Trophoblast cell (in vitro differentiated cells and primary cell): ENCODE results near the gene PRTG. TPM values are rescaled to one million over a fixed set of nuclear protein-coding genes. Genes with fewer than 3 reads are reported as not detected.

ENCODE experiments used
- DNase-seq, 2 donors: peaks; one replicate each; pipeline ENCODE4 v3.0.0-alpha.2; 2016
- H2AFZ ChIP-seq: 2 replicates; pipeline ENCODE4 v1.6.1; 2013; ENCODE audit warnings: low read length, moderate library complexity, mild to moderate bottlenecking; ENCODE audit not compliant: insufficient read depth, poor library complexity
- H2AK5ac ChIP-seq: 2 replicates; pipeline ENCODE4 v1.6.1; 2013; ENCODE audit warnings: mild to moderate bottlenecking, low read length
- H2BK120ac ChIP-seq: 2 replicates; pipeline ENCODE4 v1.6.1; 2013; ENCODE audit warnings: low read length, mild to moderate bottlenecking, moderate library complexity; ENCODE audit not compliant: insufficient read depth, poor library complexity
- H2BK12ac ChIP-seq: 2 replicates; pipeline ENCODE4 v1.6.1; 2013; ENCODE audit warnings: mild to moderate bottlenecking, low read length, moderate library complexity
- H2BK5ac ChIP-seq: 2 replicates; pipeline ENCODE4 v1.6.1; 2013; ENCODE audit warnings: low read length, low read depth, moderate library complexity, mild to moderate bottlenecking; ENCODE audit not compliant: poor library complexity
- H3K14ac ChIP-seq: 2 replicates; pipeline ENCODE4 v1.6.1; 2013; ENCODE audit warnings: mild to moderate bottlenecking, low read length
- H3K18ac ChIP-seq: 2 replicates; pipeline ENCODE4 v1.6.1; 2013; ENCODE audit warnings: mild to moderate bottlenecking, low read length
- H3K23ac ChIP-seq: 2 replicates; pipeline ENCODE4 v1.6.1; 2013; ENCODE audit warnings: low read length
- H3K27ac ChIP-seq: 2 replicates; pipeline ENCODE4 v1.5.1; 2013; ENCODE audit warnings: low read depth, mild to moderate bottlenecking, inconsistent platforms, low read length, moderate library complexity
- H3K27me3 ChIP-seq: 2 replicates; pipeline ENCODE4 v1.6.1; 2013; ENCODE audit warnings: inconsistent platforms, mild to moderate bottlenecking, low read length, moderate library complexity; ENCODE audit not compliant: insufficient read depth
- H3K36me3 ChIP-seq, 2 experiments: 1 replicate in 1 of 2; 2 replicates in 1 of 2; pipeline ENCODE4 v1.6.1; 2013; ENCODE audit warnings: low read length in 2 of 2, mild to moderate bottlenecking in 2 of 2, moderate library complexity in 1 of 2; ENCODE audit not compliant: insufficient read depth in 2 of 2, control insufficient read depth in 1 of 2
- H3K4ac ChIP-seq: 2 replicates; pipeline ENCODE4 v1.6.1; 2013; ENCODE audit warnings: low read depth, mild to moderate bottlenecking, low read length, moderate library complexity
- H3K4me1 ChIP-seq, 2 experiments: 1 replicate in 1 of 2; 2 replicates in 1 of 2; pipeline ENCODE4 v1.6.1; 2013; ENCODE audit warnings: low read length in 2 of 2, mild to moderate bottlenecking in 2 of 2, moderate library complexity in 1 of 2; ENCODE audit not compliant: insufficient read depth in 2 of 2, control insufficient read depth in 1 of 2
- H3K4me2 ChIP-seq: 2 replicates; pipeline ENCODE4 v1.6.1; 2013; ENCODE audit warnings: inconsistent platforms, mild to moderate bottlenecking, low read length, moderate library complexity
- H3K4me3 ChIP-seq: 2 replicates; pipeline ENCODE4 v1.5.1; 2013; ENCODE audit warnings: mild to moderate bottlenecking, low read depth, low read length, inconsistent platforms
- H3K79me1 ChIP-seq: one replicate; pipeline ENCODE4 v1.6.1; 2013; ENCODE audit warnings: low read length
- H3K79me2 ChIP-seq: 2 replicates; pipeline ENCODE4 v1.6.1; 2013; ENCODE audit warnings: low read length, mild to moderate bottlenecking; ENCODE audit not compliant: control insufficient read depth, insufficient read depth, poor library complexity
- H3K9ac ChIP-seq: 2 replicates; pipeline ENCODE4 v1.6.1; 2013; ENCODE audit warnings: mild to moderate bottlenecking, low read length
- H3K9me3 ChIP-seq: 2 replicates; pipeline ENCODE4 v1.6.1; 2013; ENCODE audit warnings: low read depth, mild to moderate bottlenecking, control low read depth, inconsistent platforms, low read length; ENCODE audit not compliant: insufficient read depth
- H4K12ac ChIP-seq: 2 replicates; pipeline ENCODE4 v1.6.1; 2013; ENCODE audit warnings: low read depth, mild to moderate bottlenecking, low read length, moderate library complexity
- H4K8ac ChIP-seq: 2 replicates; pipeline ENCODE4 v1.6.1; 2013; ENCODE audit warnings: low read depth, mild to moderate bottlenecking, low read length, moderate library complexity
- H4K91ac ChIP-seq: one replicate; pipeline ENCODE4 v1.6.1; 2013; ENCODE audit warnings: low read depth, mild to moderate bottlenecking, low read length, moderate library complexity
- WGBS: extraction: QIAGEN DNeasy Blood & Tissue Kit; methylation state at CpG from one replicate; pipeline ENCODE4 v1.1.7; 2013; ENCODE audit warnings: missing lambda C conversion rate; ENCODE audit not compliant: insufficient read length, insufficient coverage; ENCODE audit errors: extremely low coverage; 5-methylcytosine and 5-hydroxymethylcytosine counted together
- polyA plus RNA-seq: library from polyadenylated mRNA; stranded (reverse); fragments of 200-250 nt; gene quantifications from 2 replicates; pipeline ENCODE4 v1.2.3, GENCODE V29; 2013

The PRTG gene, protein sequence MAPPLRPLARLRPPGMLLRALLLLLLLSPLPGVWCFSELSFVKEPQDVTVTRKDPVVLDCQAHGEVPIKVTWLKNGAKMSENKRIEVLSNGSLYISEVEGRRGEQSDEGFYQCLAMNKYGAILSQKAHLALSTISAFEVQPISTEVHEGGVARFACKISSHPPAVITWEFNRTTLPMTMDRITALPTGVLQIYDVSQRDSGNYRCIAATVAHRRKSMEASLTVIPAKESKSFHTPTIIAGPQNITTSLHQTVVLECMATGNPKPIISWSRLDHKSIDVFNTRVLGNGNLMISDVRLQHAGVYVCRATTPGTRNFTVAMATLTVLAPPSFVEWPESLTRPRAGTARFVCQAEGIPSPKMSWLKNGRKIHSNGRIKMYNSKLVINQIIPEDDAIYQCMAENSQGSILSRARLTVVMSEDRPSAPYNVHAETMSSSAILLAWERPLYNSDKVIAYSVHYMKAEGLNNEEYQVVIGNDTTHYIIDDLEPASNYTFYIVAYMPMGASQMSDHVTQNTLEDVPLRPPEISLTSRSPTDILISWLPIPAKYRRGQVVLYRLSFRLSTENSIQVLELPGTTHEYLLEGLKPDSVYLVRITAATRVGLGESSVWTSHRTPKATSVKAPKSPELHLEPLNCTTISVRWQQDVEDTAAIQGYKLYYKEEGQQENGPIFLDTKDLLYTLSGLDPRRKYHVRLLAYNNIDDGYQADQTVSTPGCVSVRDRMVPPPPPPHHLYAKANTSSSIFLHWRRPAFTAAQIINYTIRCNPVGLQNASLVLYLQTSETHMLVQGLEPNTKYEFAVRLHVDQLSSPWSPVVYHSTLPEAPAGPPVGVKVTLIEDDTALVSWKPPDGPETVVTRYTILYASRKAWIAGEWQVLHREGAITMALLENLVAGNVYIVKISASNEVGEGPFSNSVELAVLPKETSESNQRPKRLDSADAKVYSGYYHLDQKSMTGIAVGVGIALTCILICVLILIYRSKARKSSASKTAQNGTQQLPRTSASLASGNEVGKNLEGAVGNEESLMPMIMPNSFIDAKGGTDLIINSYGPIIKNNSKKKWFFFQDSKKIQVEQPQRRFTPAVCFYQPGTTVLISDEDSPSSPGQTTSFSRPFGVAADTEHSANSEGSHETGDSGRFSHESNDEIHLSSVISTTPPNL
- 78.9 and 95.7 TPM in 2 replicates for polyA plus RNA-seq

DNA sequence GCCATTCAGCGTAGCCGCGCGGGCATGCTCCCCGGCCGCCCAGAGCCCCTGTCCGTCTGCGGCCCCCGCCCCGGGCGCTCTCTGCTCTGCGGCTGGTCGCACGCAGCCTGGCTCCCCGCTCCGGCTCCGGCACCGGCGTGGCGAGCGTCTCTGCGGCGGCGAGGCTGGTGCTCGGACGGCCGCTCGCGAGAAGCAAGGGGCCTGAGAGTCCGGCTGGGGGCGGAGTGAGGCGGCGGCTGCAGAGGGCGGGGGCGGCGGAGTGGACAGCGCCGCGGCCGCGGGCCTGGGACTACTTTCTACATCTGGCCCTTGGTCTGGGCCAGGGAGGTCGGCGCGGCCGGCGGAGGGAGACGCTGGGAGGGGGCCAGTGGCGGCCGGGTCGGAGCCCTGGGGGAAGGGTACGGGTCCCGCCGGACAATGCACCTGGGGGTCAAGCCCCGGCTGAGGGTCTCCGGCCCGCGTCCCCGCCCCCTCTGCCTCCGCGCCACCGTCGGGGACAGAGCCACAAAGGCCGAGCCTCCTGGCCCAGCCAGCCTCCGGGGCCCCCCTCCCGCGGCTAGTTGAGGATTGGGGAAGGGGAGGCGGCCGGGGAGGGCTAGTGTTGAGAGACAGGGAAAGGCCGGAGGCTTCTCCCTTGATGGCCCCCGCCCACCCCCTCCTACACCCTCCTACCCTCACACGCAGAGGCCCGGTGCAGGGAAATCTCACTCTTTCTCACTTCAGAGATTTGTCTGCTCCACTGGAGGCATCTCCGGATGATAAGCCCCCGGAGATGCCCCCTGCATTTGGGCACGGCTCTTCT is at the start of gene PRTG:
PRTG (minus strand) TSS at position 226 of the 802 bp plus-strand sequence; CDS start at position 5, 221 bp downstream.
- Histone ChIP-seq H2BK120ac (peak within 1 kb of the TSS; percentile 93), H2AFZ (peak within 1 kb of the TSS; percentile 66), H3K4ac (peak within 1 kb of the TSS; percentile 94), H3K79me2 (peaks cover 20% of the 10 kb centered on the region), H3K36me3 (peaks cover 0 to 2% of the 10 kb centered on the region in 2 experiments), H3K4me3 (peak within 1 kb of the TSS; percentile 100), H4K91ac (peak within 1 kb of the TSS; percentile 96), H2BK5ac (peak within 1 kb of the TSS; percentile 89), H3K27ac (peak within 1 kb of the TSS; percentile 97), H3K23ac (no peak within 1 kb of the TSS), H3K79me1 (peaks cover 32% of the 10 kb centered on the region), H3K27me3 (no peaks in the 10 kb centered on the region), H3K14ac (peak within 1 kb of the TSS; percentile 91), H4K8ac (peak within 1 kb of the TSS; percentile 94), H3K9ac (peak within 1 kb of the TSS; percentile 99), H3K18ac (peak within 1 kb of the TSS; percentile 97), H4K12ac (peak within 1 kb of the TSS; percentile 14), H3K9me3 (no peaks in the 10 kb centered on the region), H3K4me2 (peak within 1 kb of the TSS; percentile 62), H2AK5ac (peak within 1 kb of the TSS; percentile 92), H2BK12ac (peak within 1 kb of the TSS; percentile 73), H3K4me1 (peaks cover 3% of the 10 kb centered on the region in 2 experiments)
- peak; percentile 75 to 85 for DNase-seq
- WGBS = no CpG with 5 or more reads among the region's 75 CpGs

DNA sequence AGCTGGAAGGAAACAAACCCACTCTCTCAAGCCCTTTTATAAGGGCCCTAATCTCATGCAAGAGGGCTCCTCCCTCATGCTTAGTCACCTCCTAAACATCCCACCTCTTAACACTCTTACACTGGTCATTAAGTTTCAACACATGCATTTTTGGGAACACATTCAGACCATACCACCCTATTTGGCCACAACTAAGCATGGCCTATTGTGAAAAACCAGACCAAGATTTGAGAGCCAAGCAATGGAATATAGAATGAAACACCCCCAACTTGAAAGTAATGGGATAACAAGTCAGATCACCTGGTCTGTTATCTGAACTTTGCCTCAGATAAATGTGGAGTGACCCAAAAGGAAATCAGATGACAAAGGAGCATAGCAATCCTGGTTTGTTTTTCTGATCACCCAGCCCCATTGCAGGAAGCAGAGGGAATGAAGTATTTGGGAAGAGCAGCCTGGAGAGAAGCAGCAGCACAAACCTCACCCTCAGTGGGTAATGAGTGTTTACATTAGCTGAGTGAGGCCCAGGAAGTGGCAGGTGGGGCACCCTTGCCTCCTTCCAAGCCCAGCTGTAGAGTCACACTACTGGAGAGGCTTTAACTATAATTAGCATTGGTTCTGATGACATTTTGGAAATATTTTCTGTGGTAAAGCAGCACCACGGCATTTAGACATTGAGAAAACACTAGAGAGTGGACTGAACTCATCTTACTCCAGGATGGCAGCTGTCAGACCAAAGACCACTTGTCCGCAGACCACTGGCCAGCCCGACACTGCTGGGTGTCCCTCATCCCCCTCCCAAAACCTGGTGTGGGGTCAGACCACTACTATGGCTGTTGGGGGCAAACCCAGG is 48.8 kb upstream of the PRTG start:
- peak overlapping the region; percentile 96 for H2BK5ac ChIP-seq
- H3K27ac ChIP-seq = peak overlapping the region; percentile 86
- H3K9ac ChIP-seq = no peak overlapping the region
- peak overlapping the region; percentile 77 for H3K4ac ChIP-seq
- peak overlapping the region; percentile 95 for H2BK120ac ChIP-seq
- H2BK12ac ChIP-seq = peak overlapping the region; percentile 98
- no peak overlapping the region for H3K23ac ChIP-seq
- peaks cover 30% of the 10 kb centered on the region for H3K79me1 ChIP-seq
- peaks cover 14% of the 10 kb centered on the region in 2 experiments for H3K4me1 ChIP-seq
- peak overlapping the region; percentile 78 for H3K14ac ChIP-seq
- WGBS = no CpG with 5 or more reads among the region's 3 CpGs
- H3K9me3 ChIP-seq = peaks cover 6% of the 10 kb centered on the region
- no peak overlapping the region for H4K12ac ChIP-seq
- no peaks in the 10 kb centered on the region for H3K79me2 ChIP-seq
- no peak overlapping the region for H2AFZ ChIP-seq
- no peak overlapping the region for H3K4me3 ChIP-seq
- no peaks in the 10 kb centered on the region for H3K27me3 ChIP-seq
- no peak overlapping the region for H3K4me2 ChIP-seq
- peak overlapping the region; percentile 97 for H4K91ac ChIP-seq
- H3K18ac ChIP-seq = peak overlapping the region; percentile 72
- peak overlapping the region; percentile 66 for H4K8ac ChIP-seq
- DNase-seq = peak; percentile 8 to 31
- no peaks in the 10 kb centered on the region for H3K36me3 ChIP-seq
- peak overlapping the region; percentile 95 for H2AK5ac ChIP-seq

DNA sequence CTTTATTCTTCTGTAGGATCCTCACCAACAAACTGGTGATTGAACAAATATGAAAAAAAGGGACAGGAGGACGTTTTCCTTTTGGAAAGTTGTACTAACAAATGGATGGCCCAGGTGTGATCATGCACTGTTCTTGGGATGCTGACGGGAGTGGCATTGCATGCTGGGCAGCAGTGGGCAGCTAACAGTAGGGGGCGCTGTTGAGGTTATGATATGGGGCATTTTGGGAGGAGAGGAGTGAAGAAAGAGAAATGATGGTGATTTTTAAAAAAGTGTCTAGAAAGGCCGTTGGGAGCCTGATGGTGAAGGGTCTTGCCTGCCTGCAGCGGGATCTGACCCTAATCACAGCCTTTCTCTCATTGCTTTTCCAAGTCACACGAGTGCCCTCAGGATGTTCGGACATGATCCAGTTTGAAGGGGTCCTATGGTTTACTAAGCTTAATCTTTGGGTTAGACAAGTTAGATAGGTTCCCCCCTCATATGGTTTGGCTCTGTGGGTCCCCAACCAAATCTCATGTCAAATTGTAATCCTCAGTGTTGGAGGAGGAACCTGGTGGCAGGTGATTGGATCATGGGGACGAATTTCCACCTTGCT is 46.2 kb upstream of the PRTG start:
- H3K14ac ChIP-seq = no peak overlapping the region
- H3K27ac ChIP-seq = no peak overlapping the region
- H3K4me3 ChIP-seq = no peak overlapping the region
- peak overlapping the region; percentile 55 for H3K18ac ChIP-seq
- no peak overlapping the region for H2AFZ ChIP-seq
- peaks cover 21 to 29% of the 10 kb centered on the region in 2 experiments for H3K4me1 ChIP-seq
- peaks cover 2% of the 10 kb centered on the region for H3K79me2 ChIP-seq
- H2BK5ac ChIP-seq = no peak overlapping the region
- peak overlapping the region; percentile 8 for H2BK120ac ChIP-seq
- no peaks in the 10 kb centered on the region for H3K36me3 ChIP-seq
- no peak overlapping the region for H4K12ac ChIP-seq
- H3K9ac ChIP-seq = no peak overlapping the region
- WGBS = 100% methylated on average over 2 of the region's 8 CpGs
- H4K91ac ChIP-seq = peak overlapping the region; percentile 23
- H3K79me1 ChIP-seq = peaks cover 48% of the 10 kb centered on the region
- peak; percentile 12 to 47 for DNase-seq
- no peak overlapping the region for H4K8ac ChIP-seq
- H2AK5ac ChIP-seq = peak overlapping the region; percentile 21
- peak overlapping the region; percentile 24 for H2BK12ac ChIP-seq
- no peaks in the 10 kb centered on the region for H3K27me3 ChIP-seq
- H3K23ac ChIP-seq = no peak overlapping the region
- H3K4ac ChIP-seq = no peak overlapping the region
- no peak overlapping the region for H3K4me2 ChIP-seq
- H3K9me3 ChIP-seq = peaks cover 3% of the 10 kb centered on the region
